ENCODE data around the gene CHST15. TPM values are rescaled to one million over a fixed set of nuclear protein-coding genes. Genes with fewer than 3 reads are reported as not detected.

CHST15 gene
- polyA plus RNA-seq, 1 donor from 2014 or later: 0.79 TPM

DNA sequence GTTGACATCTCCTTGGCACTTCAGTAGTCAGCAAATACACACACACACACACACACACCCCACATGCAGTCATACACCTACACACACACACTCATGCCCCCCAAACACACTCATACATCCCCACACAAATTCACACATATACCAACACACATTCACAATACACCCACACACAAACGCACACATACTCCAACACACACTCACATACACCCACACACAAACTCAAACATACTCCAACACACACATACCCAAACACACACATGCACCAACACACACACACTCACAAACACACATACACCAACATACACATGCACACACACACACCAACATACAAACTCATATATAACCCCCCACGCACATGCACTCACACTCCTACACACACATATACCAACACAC lies 31.4 kb upstream of the CHST15 start:
- Histone ChIP-seq H2AFZ (ENCODE audit: low read depth, low read length) (no peak overlapping the region), H3K4me3 (ENCODE audit: low read length) (no peak overlapping the region), H3K36me3 (ENCODE audit: insufficient read depth, low read length) (no peaks in the 10 kb centered on the region), H3K27ac (ENCODE audit: low read length) (no peak overlapping the region), H3K9ac (ENCODE audit: low read length) (no peak overlapping the region), H3K9me2 (ENCODE audit: insufficient read depth, low read length) (no peaks in the 10 kb centered on the region), H3K79me2 (replicated peaks; ENCODE audit: insufficient read depth, low read length) (no peaks in the 10 kb centered on the region), H3K9me3 (ENCODE audit: low read length) (no peaks in the 10 kb centered on the region), H4K20me1 (ENCODE audit: insufficient read depth) (no peaks in the 10 kb centered on the region), H3K27me3 (ENCODE audit: insufficient read depth, low read depth, low read length) (no peaks in the 10 kb centered on the region), H3K4me2 (ENCODE audit: low read length) (no peak overlapping the region), H3F3A (ENCODE audit: insufficient read depth, low read length, poor library complexity, severe bottlenecking) (no peaks in the 10 kb centered on the region)
- TF ChIP-seq TAF1 (IDR thresholded peaks at IDR 0.05; ENCODE audit: low read depth) (no peak), SMC3 (conservative IDR thresholded peaks at IDR 0.05; ENCODE audit: poor library complexity) (no peak), MXI1 (conservative IDR thresholded peaks at IDR 0.05; ENCODE audit: poor library complexity, severe bottlenecking) (no peak), REST (IDR thresholded peaks at IDR 0.05; ENCODE audit: borderline replicate concordance) (no peak), EP300 (conservative IDR thresholded peaks at IDR 0.05; ENCODE audit: poor library complexity, severe bottlenecking) (no peak), POLR2AphosphoS5 (IDR thresholded peaks at IDR 0.05) (no peak), RAD21 (conservative IDR thresholded peaks at IDR 0.05) (no peak)
- TF ChIP-seq, protein P1, sequence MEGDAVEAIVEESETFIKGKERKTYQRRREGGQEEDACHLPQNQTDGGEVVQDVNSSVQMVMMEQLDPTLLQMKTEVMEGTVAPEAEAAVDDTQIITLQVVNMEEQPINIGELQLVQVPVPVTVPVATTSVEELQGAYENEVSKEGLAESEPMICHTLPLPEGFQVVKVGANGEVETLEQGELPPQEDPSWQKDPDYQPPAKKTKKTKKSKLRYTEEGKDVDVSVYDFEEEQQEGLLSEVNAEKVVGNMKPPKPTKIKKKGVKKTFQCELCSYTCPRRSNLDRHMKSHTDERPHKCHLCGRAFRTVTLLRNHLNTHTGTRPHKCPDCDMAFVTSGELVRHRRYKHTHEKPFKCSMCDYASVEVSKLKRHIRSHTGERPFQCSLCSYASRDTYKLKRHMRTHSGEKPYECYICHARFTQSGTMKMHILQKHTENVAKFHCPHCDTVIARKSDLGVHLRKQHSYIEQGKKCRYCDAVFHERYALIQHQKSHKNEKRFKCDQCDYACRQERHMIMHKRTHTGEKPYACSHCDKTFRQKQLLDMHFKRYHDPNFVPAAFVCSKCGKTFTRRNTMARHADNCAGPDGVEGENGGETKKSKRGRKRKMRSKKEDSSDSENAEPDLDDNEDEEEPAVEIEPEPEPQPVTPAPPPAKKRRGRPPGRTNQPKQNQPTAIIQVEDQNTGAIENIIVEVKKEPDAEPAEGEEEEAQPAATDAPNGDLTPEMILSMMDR (IDR thresholded peaks at IDR 0.05; ENCODE audit: poor library complexity, severe bottlenecking): no peak

DNA sequence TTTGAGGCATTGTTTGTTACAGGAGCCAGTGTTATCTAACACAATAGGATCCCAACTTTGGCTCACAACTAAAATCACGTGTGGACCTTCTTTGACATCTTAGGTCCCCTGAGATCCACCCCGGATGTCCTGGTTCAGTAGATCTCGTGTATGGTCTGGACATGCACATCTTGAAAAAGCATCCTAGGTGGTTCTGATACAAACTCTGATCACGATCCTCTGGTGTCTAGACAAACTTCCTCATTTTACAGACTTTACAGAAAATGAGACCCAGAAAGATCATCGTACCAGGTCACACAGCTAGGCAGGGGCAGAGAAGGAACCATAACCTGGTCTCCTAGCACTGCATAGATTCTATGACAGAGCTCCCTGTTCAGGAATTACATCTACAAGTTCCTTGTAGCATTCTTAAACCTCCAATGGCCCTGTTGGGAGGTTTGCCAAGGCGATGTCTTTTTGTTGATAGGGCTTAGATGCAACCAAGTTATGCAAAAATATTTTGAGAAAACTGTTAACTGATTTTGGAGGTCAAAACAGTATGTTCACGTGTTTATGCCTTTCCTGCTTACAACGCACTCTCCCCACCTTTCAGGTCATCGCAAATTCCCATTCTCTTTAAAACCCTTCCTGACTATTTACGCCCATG lies 30.8 kb upstream of the CHST15 start:
- no peaks in the 10 kb centered on the region for H3K36me3 ChIP-seq (ENCODE audit: insufficient read depth, low read length)
- no peak overlapping the region for H3K9ac ChIP-seq (ENCODE audit: low read length)
- no peak overlapping the region for H3K27ac ChIP-seq (ENCODE audit: low read length)

GRCh38 chr10:124123156-124123555 lies 29.8 kb upstream of the CHST15 start:
- Histone ChIP-seq H3K36me3 (ENCODE audit: insufficient read depth, low read length) (no peaks in the 10 kb centered on the region), H3K27me3 (ENCODE audit: insufficient read depth, low read depth, low read length) (no peaks in the 10 kb centered on the region), H3K9me3 (ENCODE audit: low read length) (no peaks in the 10 kb centered on the region), H2AFZ (ENCODE audit: low read depth, low read length) (no peak overlapping the region), H3K4me3 (ENCODE audit: low read length) (no peak overlapping the region), H4K20me1 (ENCODE audit: insufficient read depth) (no peaks in the 10 kb centered on the region), H3K9me2 (ENCODE audit: insufficient read depth, low read length) (no peaks in the 10 kb centered on the region), H3F3A (ENCODE audit: insufficient read depth, low read length, poor library complexity, severe bottlenecking) (no peaks in the 10 kb centered on the region), H3K27ac (ENCODE audit: low read length) (no peak overlapping the region), H3K79me2 (replicated peaks; ENCODE audit: insufficient read depth, low read length) (no peaks in the 10 kb centered on the region), H3K4me2 (ENCODE audit: low read length) (no peak overlapping the region), H3K9ac (ENCODE audit: low read length) (no peak overlapping the region)
- no peak for TF ChIP-seq RAD21 (conservative IDR thresholded peaks at IDR 0.05)
- TF ChIP-seq MXI1 (conservative IDR thresholded peaks at IDR 0.05; ENCODE audit: poor library complexity, severe bottlenecking): no peak
- TF ChIP-seq SMC3 (conservative IDR thresholded peaks at IDR 0.05; ENCODE audit: poor library complexity): no peak

More for the DNA sequence above, 30.8 kb upstream of the CHST15 start:
- H3K9me2 ChIP-seq (ENCODE audit: insufficient read depth, low read length): no peaks in the 10 kb centered on the region
- no peak overlapping the region for H2AFZ ChIP-seq (ENCODE audit: low read depth, low read length)
- no peak overlapping the region for H3K4me3 ChIP-seq (ENCODE audit: low read length)
- H3K4me2 ChIP-seq (ENCODE audit: low read length): no peak overlapping the region
- no peaks in the 10 kb centered on the region for H3K9me3 ChIP-seq (ENCODE audit: low read length)
- no peaks in the 10 kb centered on the region for H3K79me2 ChIP-seq (replicated peaks; ENCODE audit: insufficient read depth, low read length)
- H3F3A ChIP-seq (ENCODE audit: insufficient read depth, low read length, poor library complexity, severe bottlenecking): no peaks in the 10 kb centered on the region
- no peaks in the 10 kb centered on the region for H4K20me1 ChIP-seq (ENCODE audit: insufficient read depth)
- TF ChIP-seq EZH2 (IDR thresholded peaks at IDR 0.05; ENCODE audit: borderline replicate concordance, insufficient read depth, low read length, poor library complexity, severe bottlenecking): no peak
- TF ChIP-seq POLR2AphosphoS5 (IDR thresholded peaks at IDR 0.05): no peak
- TF ChIP-seq RAD21 (conservative IDR thresholded peaks at IDR 0.05): no peak
- H3K27me3 ChIP-seq (ENCODE audit: insufficient read depth, low read depth, low read length): no peaks in the 10 kb centered on the region
